GM13976 (cell line): ENCODE data around the gene CACNA1A.
A peak's percentile ranks its signal among the peaks of the same experiment; 100 is the strongest.

ENCODE experiments used
- DNase-seq: peaks from one replicate; pipeline ENCODE4 v3.0.0; 2012; ENCODE audit warnings: low spot score
- CTCF ChIP-seq: IDR thresholded peaks from 2 replicates; pipeline ENCODE4 v1.5.1; 2012; ENCODE audit warnings: borderline replicate concordance, mild to moderate bottlenecking; ENCODE audit not compliant: insufficient read depth; ENCODE audit errors: extremely low read depth, missing control alignments, control extremely low read depth
- in situ Hi-C: fragments of 300-500 bp; cut with MboI; formaldehyde crosslinking; loops from one replicate; pipeline ENCODE4 v1.12.0; 2022; ENCODE audit warnings: low sequenced_read_pairs, mixed read lengths, inconsistent platforms; ENCODE audit not compliant: unreplicated experiment

Gene CACNA1A

GRCh38 chr19:13461536-13461935, 44.7 kb downstream of the CACNA1A start:
- in situ Hi-C loops, result no loop called here
- TF ChIP-seq CTCF, result no peak
- DNase-seq, result no peak

- DNase-seq, result no peak
- in situ Hi-C loops, result no loop called here
- TF ChIP-seq CTCF, result no peak
Observed at GRCh38 chr19:13460045-13460444, 46.2 kb downstream of the CACNA1A start.

GRCh38 chr19:13459351-13459750, 46.9 kb downstream of the CACNA1A start:
- DNase-seq, result no peak
- no peak for TF ChIP-seq CTCF
- in situ Hi-C loops, result no loop called here

GRCh38 chr19:13451434-13451995, 54.8 kb downstream of the CACNA1A start:
- no peak for DNase-seq
- no peak for TF ChIP-seq CTCF
- in situ Hi-C loops, result no loop called here

GRCh38 chr19:13447978-13448377, 58.3 kb downstream of the CACNA1A start:
- TF ChIP-seq CTCF, result no peak
- no peak for DNase-seq
- in situ Hi-C loops, result no loop called here

- peak; percentile 52 for DNase-seq
- TF ChIP-seq CTCF, result no peak
- in situ Hi-C loops, result no loop called here
Observed at GRCh38 chr19:13441810-13442512, 64.3 kb downstream of the CACNA1A start.
